Spleen (tissue), 7 donors: ENCODE results near the gene MSI2.

ENCODE experiments used
- POLR2A ChIP-seq, 3 donors: fragments of 450-650 bp; IDR thresholded peaks; one replicate each; pipeline ENCODE4 v1.5.1; 2017; ENCODE audit warnings: antibody characterized with exemption in 3 of 3, mild to moderate bottlenecking in 1 of 3
- POLR2AphosphoS5 ChIP-seq, 3 donors: sonication (generic); formaldehyde crosslinking; IDR thresholded peaks; one replicate each; pipeline ENCODE4 v1.5.1; 2017; ENCODE audit warnings: antibody characterized with exemption in 3 of 3
- TF ChIP-seq, protein P1 (sequence below), 11 experiments: fragments of 200-600 bp in 7 of 11; fragments of 450-650 bp in 4 of 11; sonication (generic) in 4 of 11; IDR thresholded peaks in 8 of 11; conservative IDR thresholded peaks in 3 of 11; 1 replicate in 7 of 11; 2 replicates in 4 of 11; pipeline versions ENCODE4 v1.4.0 to v1.8.0; 2016 to 2021; ENCODE audit warnings: antibody characterized with exemption in 11 of 11, inconsistent platforms in 4 of 11, mild to moderate bottlenecking in 1 of 11
- donor health status: DM: no; HTN: no; CAD: no; lungs with moderate emphysema.
- donor health status: DM: no; HTN: no; CAD: no.
- donor health status: DM: no; HTN: no; CAD: no.

DNA sequence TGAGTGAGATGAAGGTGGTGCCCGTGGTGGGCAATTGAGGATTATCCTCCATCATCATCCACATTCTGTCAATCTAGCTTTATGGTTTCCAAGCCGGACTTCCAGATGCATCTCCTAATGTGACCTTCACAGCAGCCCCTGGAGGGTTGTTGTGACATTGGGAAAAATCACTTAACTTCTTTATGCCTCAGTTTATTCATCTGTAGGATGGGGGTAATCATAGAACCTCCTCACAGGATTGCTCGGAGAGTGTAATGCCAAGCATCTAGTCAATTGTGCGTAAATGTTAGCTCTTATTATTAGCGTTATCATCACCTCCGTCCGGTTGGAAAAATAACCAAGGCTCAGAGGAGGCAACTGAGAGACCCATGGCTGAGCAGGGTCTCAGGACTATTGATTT lies 274.8 kb downstream of the MSI2 start:
- TF ChIP-seq POLR2A (IDR thresholded peaks at IDR 0.05) (no peak), POLR2AphosphoS5 (IDR thresholded peaks at IDR 0.05) (no peak)
- TF ChIP-seq, protein P1, sequence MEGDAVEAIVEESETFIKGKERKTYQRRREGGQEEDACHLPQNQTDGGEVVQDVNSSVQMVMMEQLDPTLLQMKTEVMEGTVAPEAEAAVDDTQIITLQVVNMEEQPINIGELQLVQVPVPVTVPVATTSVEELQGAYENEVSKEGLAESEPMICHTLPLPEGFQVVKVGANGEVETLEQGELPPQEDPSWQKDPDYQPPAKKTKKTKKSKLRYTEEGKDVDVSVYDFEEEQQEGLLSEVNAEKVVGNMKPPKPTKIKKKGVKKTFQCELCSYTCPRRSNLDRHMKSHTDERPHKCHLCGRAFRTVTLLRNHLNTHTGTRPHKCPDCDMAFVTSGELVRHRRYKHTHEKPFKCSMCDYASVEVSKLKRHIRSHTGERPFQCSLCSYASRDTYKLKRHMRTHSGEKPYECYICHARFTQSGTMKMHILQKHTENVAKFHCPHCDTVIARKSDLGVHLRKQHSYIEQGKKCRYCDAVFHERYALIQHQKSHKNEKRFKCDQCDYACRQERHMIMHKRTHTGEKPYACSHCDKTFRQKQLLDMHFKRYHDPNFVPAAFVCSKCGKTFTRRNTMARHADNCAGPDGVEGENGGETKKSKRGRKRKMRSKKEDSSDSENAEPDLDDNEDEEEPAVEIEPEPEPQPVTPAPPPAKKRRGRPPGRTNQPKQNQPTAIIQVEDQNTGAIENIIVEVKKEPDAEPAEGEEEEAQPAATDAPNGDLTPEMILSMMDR (IDR thresholded peaks at IDR 0.05 in 8 of 11, conservative IDR thresholded peaks at IDR 0.05 in 3 of 11) = no peak
